Measurements from ENCODE around the gene TSKS. TPM values are rescaled to one million over a fixed set of nuclear protein-coding genes. Genes with fewer than 3 reads are reported as not detected.

TSKS gene
- total and polyA plus RNA-seq, 4 donors: 0.23 to 0.83 (median 0.61) TPM

- peaks cover 0 to 15% (median 5%) of the 10 kb centered on the region in 5 donors for H3K4me1 ChIP-seq (ENCODE audit: control insufficient read depth in 5 of 5, insufficient read depth in 5 of 5, low read length in 5 of 5)
- ATAC-seq (ENCODE audit: insufficient read depth, low FRiP score) (no peak), DNase-seq (no peak)
- H3K27ac ChIP-seq (ENCODE audit: low read depth in 1 of 2, low read length in 1 of 2): no peak overlapping the region
- no peaks in the 10 kb centered on the region for H3K9me3 ChIP-seq (ENCODE audit: control insufficient read depth in 4 of 4, insufficient read depth in 3 of 4, low read length in 3 of 4)
- H3K4me3 ChIP-seq: no peak overlapping the region
- H3K27me3 ChIP-seq (ENCODE audit: control insufficient read depth in 3 of 3, insufficient read depth in 3 of 3, low read length in 2 of 3): no peaks in the 10 kb centered on the region
- no peak for TF ChIP-seq CTCF (IDR thresholded peaks at IDR 0.05; ENCODE audit: control extremely low read depth, extremely low read depth)
- 87 to 92% methylated on average over 13 of the region's 13 CpGs for WGBS, 2 donors
- H3K9ac ChIP-seq (ENCODE audit: insufficient read depth in 1 of 2, low read length in 2 of 2): no peak overlapping the region
- peaks cover 0 to 7% (median 6%) of the 10 kb centered on the region in 4 donors for H3K36me3 ChIP-seq (ENCODE audit: control insufficient read depth in 4 of 4, insufficient read depth in 4 of 4, low read length in 4 of 4)
Measured at GRCh38 chr19:49771674-49772139, 8.6 kb upstream of the TSKS start.

GRCh38 chr19:49770529-49770928 lies 7.4 kb upstream of the TSKS start:
- Histone ChIP-seq H3K27me3 (ENCODE audit: control insufficient read depth in 3 of 3, insufficient read depth in 3 of 3, low read length in 2 of 3) (no peaks in the 10 kb centered on the region), H3K9me3 (ENCODE audit: control insufficient read depth in 4 of 4, insufficient read depth in 3 of 4, low read length in 3 of 4) (no peaks in the 10 kb centered on the region), H3K27ac (ENCODE audit: low read depth in 1 of 2, low read length in 1 of 2) (no peak overlapping the region), H3K36me3 (ENCODE audit: control insufficient read depth in 4 of 4, insufficient read depth in 4 of 4, low read length in 4 of 4) (peaks cover 0 to 6% (median 2%) of the 10 kb centered on the region in 4 donors), H3K4me1 (ENCODE audit: control insufficient read depth in 5 of 5, insufficient read depth in 5 of 5, low read length in 5 of 5) (peaks cover 0 to 20% (median 5%) of the 10 kb centered on the region in 5 donors), H3K4me3 (no peak overlapping the region), H3K9ac (ENCODE audit: insufficient read depth in 1 of 2, low read length in 2 of 2) (no peak overlapping the region)
- no peak for TF ChIP-seq CTCF (IDR thresholded peaks at IDR 0.05; ENCODE audit: control extremely low read depth, extremely low read depth)
- 93 to 97% methylated on average over 8 of the region's 8 CpGs for WGBS, 2 donors
- no peak for ATAC-seq (ENCODE audit: insufficient read depth, low FRiP score)
- no peak for DNase-seq

- no peak for TF ChIP-seq CTCF (IDR thresholded peaks at IDR 0.05; ENCODE audit: control extremely low read depth, extremely low read depth)
- Histone ChIP-seq H3K9ac (ENCODE audit: insufficient read depth in 1 of 2, low read length in 2 of 2) (peak overlapping the region; percentile 86 to 91), H3K27me3 (ENCODE audit: control insufficient read depth in 3 of 3, insufficient read depth in 3 of 3, low read length in 2 of 3) (no peaks in the 10 kb centered on the region), H3K9me3 (ENCODE audit: control insufficient read depth in 4 of 4, insufficient read depth in 3 of 4, low read length in 3 of 4) (no peaks in the 10 kb centered on the region), H3K4me3 (peak overlapping the region; percentile 82), H3K4me1 (ENCODE audit: control insufficient read depth in 5 of 5, insufficient read depth in 5 of 5, low read length in 5 of 5) (peaks cover 0 to 22% (median 5%) of the 10 kb centered on the region in 5 donors), H3K27ac (ENCODE audit: low read depth in 1 of 2, low read length in 1 of 2) (no peak overlapping the region), H3K36me3 (ENCODE audit: control insufficient read depth in 4 of 4, insufficient read depth in 4 of 4, low read length in 4 of 4) (peaks cover 0 to 2% (median under 1%) of the 10 kb centered on the region in 4 donors)
- 71 to 79% methylated on average over 12 of the region's 12 CpGs for WGBS, 2 donors
- DNase-seq (peak in 2 of 3 donors; percentile 33 to 40), ATAC-seq (ENCODE audit: insufficient read depth, low FRiP score) (no peak)
Measured at GRCh38 chr19:49767967-49768581, 5.0 kb upstream of the TSKS start.

Measured in lung (tissue), 12 donors.